Hippocampal formation (tissue), 2 donors: ENCODE measurements around the gene KRTCAP2.
A peak's percentile ranks its signal among the peaks of the same experiment; 100 is the strongest.

Experiments used
- DNase-seq, 2 donors: peaks; one replicate each; lab custom pipeline; 2025; lab: John Stamatoyannopoulos, UW

Gene KRTCAP2

DNA sequence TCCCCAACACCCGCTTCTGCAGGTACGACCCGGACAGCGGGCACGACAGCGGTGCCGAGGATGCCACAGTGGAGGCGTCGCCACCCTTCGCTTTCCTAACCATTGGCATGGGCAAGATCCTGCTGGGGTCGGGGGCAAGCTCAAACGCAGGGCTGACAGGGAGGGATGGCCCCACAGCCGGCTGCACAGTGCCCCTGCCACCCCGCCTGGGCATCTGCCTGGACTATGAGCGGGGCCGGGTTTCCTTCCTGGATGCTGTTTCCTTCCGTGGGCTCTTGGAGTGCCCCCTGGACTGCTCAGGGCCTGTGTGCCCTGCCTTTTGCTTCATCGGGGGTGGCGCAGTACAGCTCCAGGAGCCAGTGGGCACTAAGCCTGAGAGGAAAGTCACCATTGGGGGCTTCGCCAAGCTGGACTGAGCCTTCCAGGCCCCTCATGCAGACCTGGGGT lies 10.7 kb upstream of the KRTCAP2 start:
- no peak for DNase-seq

- no peak for DNase-seq
Observed at GRCh38 chr1:155182052-155182550, 9.0 kb upstream of the KRTCAP2 start.

DNA sequence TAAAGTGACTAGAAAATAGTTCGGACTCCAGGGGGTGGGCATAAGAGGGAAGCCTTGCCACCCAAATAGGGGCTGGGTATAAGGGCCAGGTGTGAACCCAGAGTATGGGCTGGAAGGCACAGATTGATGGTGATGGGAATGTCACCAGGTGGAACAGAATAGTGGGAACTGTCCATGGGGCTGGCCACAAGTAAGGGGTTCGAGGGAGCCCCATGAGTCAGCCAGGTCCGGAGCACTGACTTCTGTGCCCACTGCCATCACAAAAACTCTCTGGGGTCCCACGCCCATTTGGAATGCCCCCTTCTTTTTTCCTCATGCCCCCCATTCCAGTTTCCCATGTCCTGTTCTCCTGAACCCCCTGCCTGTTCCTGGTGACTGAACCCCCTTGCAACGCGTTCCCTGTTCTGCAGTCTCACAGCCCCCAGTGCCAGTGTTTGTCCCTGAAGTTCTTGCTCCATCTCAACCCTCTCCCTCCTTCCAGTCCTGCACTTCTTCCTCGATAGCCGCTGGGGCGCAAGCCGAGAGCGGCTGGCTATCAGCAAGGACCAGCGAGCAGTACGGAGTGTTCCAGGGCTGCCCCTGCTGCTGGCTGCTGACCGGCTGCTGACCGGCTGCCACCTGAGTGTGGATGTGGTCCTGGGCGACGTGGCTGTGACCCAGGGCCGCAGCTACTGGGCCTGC lies 8.4 kb upstream of the KRTCAP2 start:
- DNase-seq, result no peak

DNA sequence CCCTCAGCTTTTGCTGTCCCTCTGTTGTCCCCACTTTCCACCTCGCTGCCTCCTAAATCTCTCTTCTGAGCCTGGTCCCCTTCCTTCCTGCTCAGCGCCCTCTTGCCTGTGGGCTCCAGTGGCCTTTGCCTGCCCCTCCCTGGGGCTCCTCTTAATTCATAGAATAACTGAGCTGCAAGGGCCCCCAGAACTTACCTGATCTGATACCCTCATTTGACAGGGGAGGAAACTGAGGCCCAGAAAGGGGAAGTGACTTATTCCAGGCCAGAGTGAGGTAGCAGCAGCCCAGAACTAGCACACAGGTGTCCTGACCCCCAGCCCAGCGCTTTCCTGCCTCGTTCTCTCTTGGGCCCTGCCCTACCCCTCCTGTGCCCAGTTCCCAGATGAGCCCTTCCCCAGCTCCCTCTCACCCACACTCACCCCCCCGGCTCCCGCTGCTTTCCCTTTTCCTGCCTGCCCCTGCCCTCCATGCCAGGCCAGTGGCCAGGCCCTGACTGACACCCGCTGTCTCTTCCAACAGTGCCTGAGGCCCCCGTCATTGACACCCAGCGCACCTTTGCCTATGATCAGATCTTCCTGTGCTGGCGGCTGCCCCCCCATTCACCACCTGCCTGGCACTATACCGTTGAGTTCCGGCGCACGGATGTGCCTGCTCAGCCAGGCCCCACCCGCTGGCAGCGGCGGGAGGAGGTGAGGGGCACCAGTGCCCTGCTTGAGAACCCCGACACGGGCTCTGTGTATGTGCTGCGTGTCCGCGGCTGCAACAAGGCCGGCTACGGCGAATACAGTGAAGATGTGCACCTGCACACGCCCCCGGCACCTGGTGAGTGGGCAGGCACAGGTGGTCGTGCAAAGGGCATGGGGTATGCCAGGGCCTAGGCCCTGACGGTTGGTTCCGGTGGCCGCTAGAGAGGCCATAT lies 6.3 kb upstream of the KRTCAP2 start:
- no peak for DNase-seq

DNA sequence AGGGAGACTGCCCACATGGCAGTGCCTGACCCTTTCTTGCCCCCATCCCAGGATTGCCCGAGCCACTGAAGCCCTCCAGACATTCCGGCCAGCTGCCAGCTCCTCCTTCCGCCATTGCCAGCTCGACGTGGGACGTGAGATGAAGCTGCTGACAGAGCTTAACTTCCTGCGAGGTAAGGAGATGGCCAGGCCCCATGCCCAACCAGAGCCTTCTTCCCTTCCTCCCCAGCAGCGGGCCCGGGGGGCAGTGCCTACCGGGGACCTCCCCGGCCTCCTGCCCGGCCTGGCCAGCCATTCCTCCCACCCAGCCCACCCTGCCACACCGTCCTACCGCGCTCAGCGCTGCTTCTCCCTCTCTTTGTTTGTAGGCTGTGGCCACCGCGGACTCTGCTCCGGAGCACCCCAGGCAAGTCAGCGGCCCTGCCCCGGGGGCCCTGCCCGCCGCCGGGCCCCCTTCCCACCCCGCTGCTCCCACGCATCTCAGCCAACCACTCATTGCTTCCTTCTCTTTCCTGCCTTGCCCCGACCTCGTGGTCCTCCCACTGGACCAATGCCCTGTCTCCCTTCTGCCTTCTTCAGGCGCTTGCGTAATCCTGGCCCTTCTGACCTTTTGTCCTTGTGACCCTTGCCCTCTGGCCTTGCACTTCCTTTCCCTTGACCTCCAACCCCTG lies 5.5 kb upstream of the KRTCAP2 start:
- DNase-seq, result no peak

DNA sequence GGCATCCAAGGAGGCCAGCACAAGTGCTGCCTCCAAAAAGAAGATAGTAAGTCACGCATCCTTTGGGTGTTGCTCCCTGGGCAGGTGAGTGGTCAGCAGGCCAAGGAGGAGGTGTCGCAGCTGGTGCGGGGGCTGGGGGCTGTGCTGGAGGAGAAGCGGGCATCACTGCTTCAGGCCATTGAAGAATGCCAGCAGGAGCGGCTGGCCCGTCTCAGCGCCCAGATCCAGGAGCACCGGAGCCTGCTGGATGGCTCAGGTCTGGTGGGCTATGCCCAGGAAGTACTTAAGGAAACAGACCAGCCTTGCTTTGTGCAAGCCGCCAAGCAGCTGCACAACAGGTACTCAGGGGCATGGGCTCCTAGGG lies 4.8 kb upstream of the KRTCAP2 start:
- no peak for DNase-seq

- DNase-seq, result no peak
Observed at GRCh38 chr1:155177192-155177917, 4.3 kb upstream of the KRTCAP2 start.

GRCh38 chr1:155176544-155177071 lies 3.5 kb upstream of the KRTCAP2 start:
- DNase-seq, result peak; percentile 53 to 68

GRCh38 chr1:155175927-155176371 lies 2.8 kb upstream of the KRTCAP2 start:
- DNase-seq, result no peak

DNA sequence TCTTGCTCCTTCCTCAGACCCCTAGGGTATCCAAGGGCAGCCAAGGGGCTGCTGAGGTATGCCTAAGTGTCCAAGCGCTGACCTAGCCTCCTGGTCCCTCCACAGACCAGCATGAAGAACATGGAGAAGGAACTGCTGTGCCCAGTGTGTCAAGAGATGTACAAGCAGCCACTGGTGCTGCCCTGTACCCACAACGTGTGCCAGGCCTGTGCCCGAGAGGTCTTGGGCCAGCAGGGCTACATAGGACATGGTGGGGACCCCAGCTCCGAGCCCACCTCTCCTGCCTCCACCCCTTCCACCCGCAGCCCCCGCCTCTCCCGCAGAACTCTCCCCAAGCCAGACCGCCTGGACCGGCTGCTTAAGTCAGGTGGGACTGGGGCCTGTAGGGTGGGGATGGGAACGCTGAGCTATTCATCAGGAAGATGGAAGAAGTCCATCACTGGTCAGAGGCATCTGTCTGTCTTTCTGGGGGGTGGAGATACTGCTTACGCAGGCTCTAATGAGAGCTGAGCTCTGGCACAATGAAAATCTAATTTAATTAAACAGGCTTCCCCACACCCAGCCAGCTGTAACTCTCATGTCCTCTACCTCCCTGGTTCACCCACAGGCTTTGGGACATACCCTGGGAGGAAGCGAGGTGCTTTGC lies 2.3 kb upstream of the KRTCAP2 start:
- DNase-seq, result no peak

- DNase-seq, result no peak
Observed at GRCh38 chr1:155174324-155175280, 1.5 kb upstream of the KRTCAP2 start.

DNA sequence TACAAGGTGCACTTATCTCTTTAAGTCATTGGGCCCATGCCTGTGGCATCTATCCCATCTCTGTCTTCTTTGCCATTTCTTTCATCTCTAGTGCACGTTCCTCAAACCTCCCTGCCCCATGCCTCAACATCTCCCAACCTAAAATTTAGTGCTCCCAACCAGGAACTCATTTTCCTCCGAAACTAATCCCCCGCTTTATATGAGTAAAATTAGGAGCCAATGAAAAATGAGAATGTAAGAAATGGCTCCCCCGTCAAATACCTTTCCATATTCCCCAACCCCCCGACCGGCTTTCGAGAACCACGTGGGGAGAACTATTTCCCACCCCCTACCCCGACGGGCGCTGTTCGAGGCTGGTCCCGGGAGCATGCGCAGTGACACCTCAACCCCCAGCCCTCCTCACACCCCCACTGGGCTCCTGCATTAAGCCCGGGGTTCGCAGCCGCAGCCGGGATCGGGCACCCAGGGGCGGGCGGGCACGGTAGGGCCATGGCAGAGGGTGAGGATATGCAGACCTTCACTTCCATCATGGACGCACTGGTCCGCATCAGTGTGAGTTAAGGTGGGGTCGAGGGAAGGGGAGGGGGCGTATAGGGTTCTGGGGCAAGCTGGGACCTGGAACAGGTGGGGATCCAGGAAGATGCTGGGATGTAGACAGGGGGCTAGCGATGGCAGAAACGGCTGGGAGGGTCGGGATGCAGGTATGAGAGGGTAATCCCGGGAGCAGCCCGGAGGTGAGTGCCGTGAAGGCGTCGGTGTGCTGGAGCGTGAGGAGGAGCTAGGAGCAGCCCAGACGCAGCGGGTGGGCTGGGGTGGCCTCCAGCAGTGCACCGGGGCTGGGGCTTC lies 597 bp upstream of the KRTCAP2 start, which contains the start of gene TRIM46:
TRIM46 (plus strand) TSS at position 372 of the 846 bp plus-strand sequence; CDS start at position 490, 118 bp downstream.
- DNase-seq, result peak; percentile 42 to 82

DNA sequence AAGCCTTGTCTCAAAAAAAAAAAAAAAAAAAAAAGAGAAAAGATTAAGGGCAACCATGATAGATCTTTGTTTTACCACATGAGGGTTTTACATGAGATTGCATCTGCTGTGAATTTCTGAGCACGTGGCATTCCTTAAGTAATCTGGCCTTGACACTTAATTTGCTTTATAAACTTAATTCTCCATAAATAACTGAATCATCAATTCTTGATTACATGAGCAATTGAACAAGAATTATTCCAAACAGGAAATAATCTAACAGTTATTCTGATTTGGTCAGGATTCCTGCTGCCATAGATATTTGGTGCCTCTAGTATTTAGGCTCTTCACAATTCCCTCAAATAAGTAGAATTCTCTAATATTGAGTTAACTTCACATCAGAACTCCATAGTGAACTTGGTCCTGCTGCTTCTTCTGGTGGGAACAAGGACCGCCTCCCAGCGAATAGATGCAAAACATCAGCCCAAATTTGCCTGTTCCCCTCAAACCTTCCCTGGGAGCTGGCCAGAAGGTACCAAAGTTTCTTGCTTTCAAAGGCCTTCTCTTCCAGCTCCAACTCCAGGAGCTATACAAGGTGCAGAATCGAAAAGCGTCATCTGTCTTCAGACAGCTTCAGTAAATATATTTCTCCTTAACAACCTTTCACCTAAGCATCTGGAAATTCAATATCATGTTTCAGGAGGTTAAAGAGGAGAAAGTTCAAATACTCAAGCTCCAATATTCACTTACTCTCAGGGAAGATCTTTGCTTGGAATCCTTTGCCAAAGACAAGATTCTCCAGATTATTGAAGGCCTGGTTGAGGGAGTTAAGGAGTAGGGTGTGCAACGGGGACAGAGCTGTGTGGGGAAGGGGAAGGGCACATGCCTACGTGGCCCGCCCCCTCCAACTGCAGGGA lies 1.0 kb downstream of the KRTCAP2 start:
- no peak for DNase-seq

GRCh38 chr1:155170806-155171205 lies 2.3 kb downstream of the KRTCAP2 start:
- DNase-seq, result no peak

- DNase-seq, result no peak
Observed at GRCh38 chr1:155170101-155170785, 2.9 kb downstream of the KRTCAP2 start.

- DNase-seq, result no peak
Observed at GRCh38 chr1:155169541-155169940, 3.6 kb downstream of the KRTCAP2 start.
